GM19023 (cell line): ENCODE data around the gene MYL7.

Source experiments
- ATAC-seq: cut with Tn5 transposase; IDR thresholded peaks from one replicate; pipeline ENCODE4 v1.9.1; 2021; ENCODE audit warnings: mild to moderate bottlenecking, moderate library complexity; ENCODE audit not compliant: unreplicated experiment

Gene MYL7

DNA sequence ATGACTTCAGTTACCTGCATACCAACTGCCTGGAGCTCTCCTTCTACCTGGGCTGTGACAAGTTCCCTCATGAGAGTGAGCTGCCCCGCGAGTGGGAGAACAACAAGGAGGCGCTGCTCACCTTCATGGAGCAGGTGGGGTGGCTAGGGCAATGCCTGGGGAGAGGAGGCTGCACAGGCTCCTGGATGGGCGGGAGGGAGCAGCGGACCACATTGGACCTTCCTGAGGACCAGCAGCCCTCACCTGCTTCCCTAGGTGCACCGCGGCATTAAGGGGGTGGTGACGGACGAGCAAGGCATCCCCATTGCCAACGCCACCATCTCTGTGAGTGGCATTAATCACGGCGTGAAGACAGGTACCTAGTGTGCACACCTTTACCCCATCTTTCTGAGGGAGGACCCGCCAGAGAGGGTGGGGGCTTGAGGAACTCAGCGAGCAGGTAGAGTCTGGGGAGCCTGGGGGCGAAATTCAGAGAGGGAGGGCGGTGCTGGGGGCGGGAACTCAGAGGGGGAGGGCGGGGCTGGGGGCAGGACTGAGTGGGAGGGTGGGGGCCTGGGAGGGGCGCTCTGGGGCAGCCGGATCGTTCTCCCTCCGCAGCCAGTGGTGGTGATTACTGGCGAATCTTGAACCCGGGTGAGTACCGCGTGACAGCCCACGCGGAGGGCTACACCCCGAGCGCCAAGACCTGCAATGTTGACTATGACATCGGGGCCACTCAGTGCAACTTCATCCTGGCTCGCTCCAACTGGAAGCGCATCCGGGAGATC is 28.0 kb downstream of the MYL7 start:
- no peak for ATAC-seq

DNA sequence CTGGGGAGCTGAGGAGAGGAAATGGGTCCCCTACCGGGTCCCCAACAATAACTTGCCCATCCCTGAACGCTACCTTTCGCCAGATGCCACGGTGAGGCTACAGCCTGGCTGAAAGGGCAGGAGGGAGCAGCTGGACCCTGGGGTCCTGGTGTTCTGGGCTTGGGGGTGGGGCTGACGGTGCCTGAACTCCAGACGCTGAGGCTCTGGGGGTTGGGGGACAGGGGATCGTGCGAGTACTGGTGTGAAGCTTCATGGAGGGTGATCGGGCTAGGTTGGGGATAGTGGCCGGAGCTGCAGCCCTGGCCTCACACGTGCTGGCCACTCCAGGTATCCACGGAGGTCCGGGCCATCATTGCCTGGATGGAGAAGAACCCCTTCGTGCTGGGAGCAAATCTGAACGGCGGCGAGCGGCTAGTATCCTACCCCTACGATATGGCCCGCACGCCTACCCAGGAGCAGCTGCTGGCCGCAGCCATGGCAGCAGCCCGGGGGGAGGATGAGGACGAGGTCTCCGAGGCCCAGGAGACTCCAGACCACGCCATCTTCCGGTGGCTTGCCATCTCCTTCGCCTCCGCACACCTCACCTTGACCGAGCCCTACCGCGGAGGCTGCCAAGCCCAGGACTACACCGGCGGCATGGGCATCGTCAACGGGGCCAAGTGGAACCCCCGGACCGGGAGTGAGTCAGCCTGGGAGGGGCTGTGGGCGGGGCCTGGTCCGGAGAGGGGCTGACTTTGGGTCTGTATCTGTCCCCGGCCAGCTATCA is 28.7 kb downstream of the MYL7 start:
- no peak for ATAC-seq

DNA sequence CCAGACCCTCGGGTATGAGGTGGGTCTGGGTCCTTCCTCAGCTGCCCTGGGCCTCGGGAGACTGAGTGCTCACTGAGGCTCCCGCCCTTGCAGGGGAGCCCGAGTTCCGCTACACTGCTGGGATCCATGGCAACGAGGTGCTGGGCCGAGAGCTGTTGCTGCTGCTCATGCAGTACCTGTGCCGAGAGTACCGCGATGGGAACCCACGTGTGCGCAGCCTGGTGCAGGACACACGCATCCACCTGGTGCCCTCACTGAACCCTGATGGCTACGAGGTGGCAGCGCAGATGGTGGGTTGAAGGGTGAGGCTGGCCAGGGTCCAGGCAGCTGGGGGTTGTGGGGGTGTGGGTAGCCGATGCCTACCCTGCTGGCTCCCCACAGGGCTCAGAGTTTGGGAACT is 29.4 kb downstream of the MYL7 start:
- no peak for ATAC-seq

DNA sequence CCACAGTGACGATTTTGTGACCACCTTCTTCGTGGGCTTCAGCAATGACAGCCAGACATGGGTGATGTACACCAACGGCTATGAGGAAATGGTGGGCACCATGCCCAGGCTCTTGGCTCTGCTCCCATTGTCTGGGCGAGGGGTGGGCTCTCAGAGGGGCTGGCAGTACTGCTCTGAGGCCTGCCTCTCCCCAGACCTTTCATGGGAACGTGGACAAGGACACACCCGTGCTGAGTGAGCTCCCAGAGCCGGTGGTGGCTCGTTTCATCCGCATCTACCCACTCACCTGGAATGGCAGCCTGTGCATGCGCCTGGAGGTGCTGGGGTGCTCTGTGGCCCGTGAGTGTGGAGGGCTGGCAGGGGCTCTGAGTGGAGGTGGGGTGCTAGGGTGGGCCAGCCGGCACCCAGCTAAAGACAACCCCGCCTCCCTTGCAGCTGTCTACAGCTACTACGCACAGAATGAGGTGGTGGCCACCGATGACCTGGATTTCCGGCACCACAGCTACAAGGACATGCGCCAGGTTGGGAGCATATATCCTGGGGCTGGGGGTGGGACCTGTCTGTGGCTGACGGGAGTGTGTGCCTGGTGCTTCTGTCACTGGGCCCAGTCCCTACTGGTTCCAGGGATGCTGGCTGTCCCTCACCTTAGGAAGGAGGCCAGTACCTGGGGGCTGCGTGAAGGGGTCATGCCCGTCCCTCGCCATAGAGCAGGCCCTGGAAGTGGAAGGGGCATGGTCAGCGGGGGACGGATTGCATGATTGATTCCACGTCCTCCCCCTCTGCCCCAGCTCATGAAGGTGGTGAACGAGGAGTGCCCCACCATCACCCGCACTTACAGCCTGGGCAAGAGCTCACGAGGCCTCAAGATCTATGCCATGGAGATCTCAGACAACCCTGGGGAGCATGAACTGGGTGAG is 30.2 kb downstream of the MYL7 start:
- ATAC-seq = no peak

DNA sequence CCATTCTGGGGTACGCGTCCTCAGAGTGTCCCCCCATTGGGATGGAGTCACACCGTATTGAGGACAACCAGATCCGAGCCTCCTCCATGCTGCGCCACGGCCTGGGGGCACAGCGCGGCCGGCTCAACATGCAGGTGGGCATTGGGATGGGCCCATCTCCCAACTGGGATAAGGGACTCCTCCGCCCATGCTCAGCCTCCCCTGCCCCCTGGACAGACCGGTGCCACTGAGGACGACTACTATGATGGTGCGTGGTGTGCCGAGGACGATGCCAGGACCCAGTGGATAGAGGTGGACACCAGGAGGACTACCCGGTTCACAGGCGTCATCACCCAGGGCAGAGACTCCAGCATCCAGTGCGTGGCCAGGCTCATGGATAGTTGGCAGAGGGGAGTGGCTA is 31.1 kb downstream of the MYL7 start:
- no peak for ATAC-seq

DNA sequence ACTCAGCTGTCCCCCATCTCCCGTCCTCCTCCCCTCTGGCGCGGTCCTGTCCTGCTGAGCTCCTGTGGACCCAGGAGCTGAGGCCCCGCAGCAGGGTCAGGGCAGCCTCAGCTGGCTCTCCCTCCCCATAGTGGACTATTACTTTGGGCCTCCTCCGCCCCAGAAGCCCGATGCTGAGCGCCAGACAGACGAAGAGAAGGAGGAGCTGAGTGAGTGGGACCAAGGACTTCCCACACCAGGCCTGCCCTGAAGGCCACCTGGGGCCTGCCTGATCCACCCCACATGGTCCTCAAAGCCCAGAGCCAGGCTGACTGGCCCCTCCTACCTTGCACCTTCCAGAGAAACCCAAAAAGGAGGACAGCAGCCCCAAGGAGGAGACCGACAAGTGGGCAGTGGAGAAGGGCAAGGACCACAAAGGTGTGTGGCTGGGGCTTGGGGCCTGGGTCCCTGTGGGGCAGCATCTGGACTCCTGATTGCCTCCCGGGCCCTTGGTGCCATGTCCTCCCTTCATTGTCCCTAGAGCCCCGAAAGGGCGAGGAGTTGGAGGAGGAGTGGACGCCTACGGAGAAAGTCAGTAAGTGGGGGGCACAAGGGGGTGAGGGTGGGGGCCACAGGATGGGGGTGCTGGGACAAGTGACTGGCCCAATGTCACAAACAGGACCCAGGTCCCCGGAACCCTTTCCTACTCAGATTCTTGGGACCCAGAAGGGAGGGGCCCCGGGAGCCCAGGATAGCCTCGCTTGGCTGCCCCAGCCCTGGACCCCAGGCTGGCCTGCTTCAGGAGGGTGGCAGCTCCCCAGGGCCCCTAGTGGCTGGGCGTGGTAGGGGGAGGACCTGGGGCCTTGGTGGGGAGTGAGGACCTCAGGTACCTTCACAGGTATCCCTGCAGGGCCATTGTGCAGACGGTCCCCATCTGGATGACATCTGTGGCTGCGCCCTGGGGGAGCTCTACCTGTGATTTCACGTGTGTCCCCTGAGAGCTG is 32.1 kb downstream of the MYL7 start:
- no peak for ATAC-seq

DNA sequence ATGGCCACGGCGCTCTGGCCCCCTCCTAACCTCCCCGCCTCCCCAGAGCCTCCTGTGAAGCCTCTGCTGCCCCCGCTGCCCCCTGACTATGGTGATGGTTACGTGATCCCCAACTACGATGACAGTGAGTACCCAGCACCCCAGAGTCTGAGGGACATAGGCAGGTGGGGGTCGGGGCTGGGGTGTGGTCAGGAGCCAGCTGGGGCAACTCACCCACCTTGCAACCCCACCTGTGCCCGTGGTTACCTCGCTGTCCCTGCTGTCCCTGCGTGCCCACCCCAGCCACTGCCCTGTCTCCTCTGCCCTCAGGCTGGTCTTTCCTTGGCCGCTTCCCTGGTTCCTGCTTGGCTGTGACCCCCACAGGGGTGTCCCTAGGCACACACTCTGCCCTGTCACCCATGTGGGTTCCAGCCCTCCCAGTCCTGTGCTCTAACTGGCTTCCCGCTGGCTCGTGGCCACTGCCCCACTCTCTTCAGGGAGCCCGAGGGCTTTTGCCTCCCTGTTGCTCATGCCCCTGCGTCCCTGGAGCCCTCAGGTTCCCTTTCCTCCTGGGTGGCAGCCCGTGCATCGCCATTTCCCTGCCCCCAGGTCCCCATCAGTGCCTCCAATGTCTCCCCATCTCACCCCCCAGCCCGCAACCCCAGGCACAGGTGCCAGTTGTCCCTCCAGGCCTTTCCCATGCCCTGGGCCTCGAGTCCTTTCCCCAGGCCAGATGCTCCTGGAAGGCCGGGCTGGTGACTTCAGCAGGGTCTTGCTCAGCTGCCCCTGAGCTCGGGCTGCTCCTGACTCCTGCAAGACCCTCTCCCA is 33.0 kb downstream of the MYL7 start:
- ATAC-seq = no peak

DNA sequence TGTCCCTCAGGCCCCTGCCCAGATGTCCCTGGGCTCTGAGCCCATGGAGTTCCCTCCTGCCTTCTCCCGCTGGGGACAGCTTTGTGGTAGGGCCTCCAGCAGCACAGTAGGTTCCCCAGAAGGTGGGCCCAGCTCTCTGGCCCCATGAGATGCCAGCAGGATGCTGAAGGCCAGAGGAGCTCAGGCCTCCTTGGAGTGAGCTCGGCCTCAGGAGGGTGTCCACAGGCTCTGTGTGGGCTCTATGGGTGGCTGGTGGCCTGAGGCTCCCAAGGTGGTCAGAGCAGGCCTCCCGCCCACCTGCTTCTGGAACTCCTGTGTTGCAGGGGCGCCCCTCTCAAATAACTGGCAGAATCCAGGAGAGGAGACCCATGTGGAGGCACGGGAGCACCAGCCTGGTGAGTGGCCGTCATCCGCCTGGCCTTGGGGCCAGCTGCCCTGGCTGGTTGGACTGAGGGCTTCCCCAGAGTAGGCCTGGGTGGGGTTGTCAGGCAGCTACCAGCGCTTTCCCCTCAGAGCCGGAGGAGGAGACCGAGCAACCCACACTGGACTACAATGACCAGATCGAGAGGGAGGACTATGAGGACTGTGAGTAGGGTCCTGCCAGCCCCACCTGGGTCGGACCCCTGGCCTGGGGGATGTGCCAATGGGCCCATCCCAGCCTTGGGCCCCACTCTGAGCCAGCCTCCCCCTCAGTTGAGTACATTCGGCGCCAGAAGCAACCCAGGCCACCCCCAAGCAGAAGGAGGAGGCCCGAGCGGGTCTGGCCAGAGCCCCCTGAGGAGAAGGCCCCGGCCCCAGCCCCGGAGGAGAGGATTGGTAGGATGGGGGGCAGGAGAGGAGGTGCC is 33.8 kb downstream of the MYL7 start:
- ATAC-seq = no peak

DNA sequence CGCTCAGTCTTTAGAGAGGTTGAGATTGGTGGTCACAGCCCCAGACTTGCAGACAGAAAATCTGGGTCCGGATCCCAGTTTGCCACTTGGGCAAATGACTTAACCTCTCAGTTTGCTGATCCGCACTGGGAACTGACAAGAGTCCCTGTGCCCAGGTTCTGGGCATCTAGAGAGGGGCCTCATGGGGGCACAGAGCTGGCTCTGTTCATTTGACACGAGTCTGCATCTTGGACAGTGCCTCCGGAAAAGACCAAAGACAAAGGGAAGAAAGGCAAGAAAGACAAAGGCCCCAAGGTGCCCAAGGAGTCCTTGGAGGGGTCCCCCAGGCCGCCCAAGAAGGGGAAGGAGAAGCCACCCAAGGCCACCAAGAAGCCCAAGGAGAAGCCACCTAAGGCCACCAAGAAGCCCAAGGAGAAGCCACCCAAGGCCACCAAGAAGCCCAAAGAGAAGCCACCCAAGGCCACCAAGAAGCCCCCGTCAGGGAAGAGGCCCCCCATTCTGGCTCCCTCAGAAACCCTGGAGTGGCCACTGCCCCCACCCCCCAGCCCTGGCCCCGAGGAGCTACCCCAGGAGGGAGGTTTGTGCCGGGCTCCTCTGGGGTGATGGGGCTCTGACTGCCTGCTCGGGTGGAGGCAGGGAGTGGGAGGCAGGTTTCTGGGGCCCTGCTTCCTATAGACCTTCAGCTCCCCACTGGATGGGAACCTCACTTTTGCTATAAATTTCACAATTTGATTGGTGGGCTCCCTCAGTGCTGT is 34.6 kb downstream of the MYL7 start:
- no peak for ATAC-seq

DNA sequence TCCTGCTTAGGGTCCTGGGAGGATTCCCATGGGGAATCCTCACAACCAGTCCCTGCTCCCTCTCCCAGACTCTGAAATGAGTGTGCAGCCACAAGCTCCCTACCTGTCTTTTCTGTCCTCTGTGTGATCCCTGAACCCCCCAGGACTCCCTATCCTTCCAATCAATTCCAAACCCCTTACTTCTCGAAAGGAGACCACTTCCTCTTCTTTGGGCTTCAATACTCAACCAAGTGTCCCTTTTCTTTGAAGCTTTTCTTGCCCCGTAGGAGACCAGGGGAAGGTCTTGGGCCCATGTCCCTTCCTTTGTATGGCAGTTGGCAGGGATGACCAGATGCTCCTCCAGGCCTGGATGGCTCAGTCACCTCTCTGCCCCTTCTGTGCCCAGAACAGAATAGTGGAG is 35.3 kb downstream of the MYL7 start:
- ATAC-seq = no peak

DNA sequence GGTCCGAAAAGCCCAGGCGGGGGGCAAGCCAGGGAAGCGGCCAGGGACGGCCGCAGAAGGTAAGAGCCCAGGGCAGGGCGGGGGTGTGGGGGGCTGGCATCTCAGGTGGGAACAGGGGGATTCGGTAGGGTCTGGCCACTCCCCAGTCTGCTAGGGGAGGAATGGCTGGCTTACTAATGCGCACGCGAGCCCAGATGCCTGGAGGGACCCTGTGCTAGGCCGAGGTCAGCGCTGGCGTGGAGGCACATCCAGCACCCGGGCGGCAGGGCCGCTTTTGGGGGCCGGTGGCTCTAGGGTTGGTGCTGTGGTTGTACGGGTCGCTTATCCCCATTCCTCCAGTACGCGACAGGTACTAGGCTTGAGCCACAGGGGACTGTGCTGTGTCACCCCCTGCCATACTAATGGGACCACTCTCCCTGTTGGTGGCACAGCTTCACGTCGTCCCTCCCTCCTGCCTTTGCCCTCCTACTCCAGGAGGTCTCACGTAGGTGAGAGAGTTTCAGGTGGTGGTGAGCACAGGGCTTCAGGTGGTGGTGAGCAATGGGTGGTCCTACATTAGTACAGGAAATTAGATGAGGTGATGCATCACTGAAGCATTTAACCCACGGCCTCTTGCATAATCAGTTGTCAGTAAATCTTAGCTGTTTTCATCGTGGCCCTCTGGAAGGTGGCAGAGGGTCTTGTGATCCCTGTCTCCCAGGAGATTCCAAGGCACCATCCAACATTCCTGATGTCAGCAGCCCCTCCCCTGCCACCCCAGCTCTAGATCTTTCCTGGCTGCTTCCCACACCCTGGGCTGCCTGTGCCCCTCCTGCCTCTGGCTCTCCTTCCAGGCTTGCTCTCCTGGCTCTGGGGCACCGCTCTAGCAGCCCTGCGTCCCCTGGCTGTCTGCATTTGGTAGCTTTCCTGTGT is 36.0 kb downstream of the MYL7 start:
- no peak for ATAC-seq

DNA sequence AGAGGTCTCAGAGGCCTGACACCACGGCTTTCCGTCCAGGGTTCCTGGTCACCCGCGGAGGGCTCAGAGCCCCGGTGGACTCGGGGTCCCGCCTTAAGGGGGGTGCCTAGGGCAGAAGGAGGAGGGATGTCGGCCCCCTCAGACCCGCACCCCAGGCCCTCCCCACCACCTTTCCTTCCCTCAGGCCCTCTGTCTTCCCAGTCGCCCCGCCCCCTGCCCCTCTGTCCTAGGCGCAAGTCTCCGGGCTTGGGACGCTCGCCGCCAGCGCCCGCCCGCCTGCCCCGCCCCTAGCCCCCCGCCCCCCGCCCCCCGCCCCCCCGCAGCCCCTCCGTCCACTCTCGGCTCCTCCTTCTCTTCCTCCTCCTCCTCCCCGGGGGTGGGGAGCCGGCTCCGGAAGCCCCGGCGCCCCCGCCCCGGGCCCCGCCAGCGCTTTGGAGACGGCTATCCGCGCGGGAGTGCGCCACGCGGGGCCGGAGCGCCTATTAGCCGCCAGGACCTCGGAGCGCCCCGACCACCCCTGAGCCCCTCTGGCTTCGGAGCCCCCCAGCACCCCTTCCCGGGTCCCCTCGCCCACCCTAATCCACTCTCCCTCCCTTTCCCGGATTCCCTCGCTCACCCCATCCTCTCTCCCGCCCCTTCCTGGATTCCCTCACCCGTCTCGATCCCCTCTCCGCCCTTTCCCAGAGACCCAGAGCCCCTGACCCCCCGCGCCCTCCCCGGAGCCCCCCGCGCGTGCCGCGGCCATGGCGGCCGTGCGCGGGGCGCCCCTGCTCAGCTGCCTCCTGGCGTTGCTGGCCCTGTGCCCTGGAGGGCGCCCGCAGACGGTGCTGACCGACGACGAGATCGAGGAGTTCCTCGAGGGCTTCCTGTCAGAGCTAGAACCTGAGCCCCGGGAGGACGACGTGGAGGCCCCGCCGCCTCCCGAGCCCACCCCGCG is 36.9 kb downstream of the MYL7 start, which contains the start of gene AEBP1:
Gene AEBP1 (plus strand): TSS at position 423 of the 937 bp plus-strand sequence. CDS start 321 bp downstream, at position 744.
- ATAC-seq = no peak

DNA sequence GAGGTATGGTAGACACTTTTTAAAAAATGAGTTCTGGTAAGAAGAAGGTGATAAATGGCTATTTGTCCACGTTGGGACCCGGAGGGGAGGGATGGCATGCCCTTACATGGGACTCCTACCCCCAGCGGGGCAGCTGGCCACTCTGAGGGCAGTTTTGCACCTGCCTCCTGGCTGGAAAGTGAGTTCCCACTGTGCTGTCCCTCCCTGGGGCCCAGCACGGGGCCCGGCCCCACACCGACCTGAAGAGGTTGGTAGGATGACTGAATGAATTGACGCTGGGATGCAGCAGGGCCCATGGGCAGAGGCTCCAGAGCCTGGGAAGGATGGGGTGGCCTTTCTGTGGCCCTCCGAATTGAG is 37.6 kb downstream of the MYL7 start:
- no peak for ATAC-seq

DNA sequence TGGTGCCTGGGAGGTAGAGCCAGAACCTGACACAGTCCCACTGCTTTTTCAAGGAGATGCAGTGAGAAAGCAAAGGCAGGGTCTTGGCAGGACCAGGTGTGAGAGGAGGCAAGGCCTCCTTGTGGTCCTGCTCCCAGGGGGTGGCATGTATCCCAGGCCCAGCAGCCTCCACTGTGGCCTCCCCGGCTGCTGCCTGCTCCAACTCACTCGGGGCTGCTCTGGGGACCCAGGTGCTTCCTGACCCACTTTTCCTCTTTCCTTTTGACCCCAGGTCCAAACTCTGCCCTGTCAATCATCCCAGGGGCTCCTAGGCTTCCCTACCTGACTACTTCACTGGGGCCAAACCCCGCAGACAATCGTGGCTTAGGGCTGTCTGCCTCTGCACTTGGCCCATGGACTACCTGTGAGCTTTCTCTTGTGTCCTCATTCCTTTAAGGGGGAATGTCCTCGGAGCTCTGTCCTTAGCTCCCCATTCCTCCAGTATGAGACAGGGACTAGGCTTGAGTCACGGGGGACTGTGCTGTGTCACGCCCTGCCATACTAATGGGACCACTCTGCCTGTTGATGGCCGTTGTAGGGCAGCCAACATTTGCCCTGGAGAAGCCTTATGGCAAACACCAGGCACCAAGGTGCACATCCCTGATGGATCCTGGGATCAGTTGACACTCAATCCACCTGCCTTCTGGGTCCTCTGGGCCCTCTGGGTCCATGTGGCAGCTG is 38.1 kb downstream of the MYL7 start:
- ATAC-seq = no peak
